Thyroid gland (tissue), 4 donors: ENCODE data around the gene WASL. TPM values are rescaled to one million over a fixed set of nuclear protein-coding genes. Genes with fewer than 3 reads are reported as not detected.

Experiments
- DNase-seq, 2 donors: peaks; one replicate each; pipeline ENCODE4 v3.0.0-alpha.2; 2019
- H3K27ac ChIP-seq, 3 donors: fragments of 200-600 bp; sonication (generic); 1 replicate in 2 of 3; 2 replicates in 1 of 3; pipeline ENCODE4 v1.5.1; 2016 to 2019; ENCODE audit warnings: mild to moderate bottlenecking in 1 of 3, moderate library complexity in 1 of 3
- H3K27me3 ChIP-seq: fragments of 200-600 bp; sonication (generic); one replicate; pipeline ENCODE4 v1.5.1; 2019
- H3K36me3 ChIP-seq, 2 donors: fragments of 200-600 bp; sonication (generic); one replicate each; pipeline ENCODE4 v1.5.1; 2016 to 2019
- H3K4me1 ChIP-seq, 2 donors: fragments of 200-600 bp; sonication (generic); one replicate each; pipeline ENCODE4 v1.5.1; 2017 to 2019
- H3K4me3 ChIP-seq, 3 donors: fragments of 200-600 bp; sonication (generic); replicated peaks in 1 of 3; 1 replicate in 2 of 3; 2 replicates in 1 of 3; pipeline ENCODE4 v1.5.1; 2016; ENCODE audit warnings: mild to moderate bottlenecking in 1 of 3
- H3K9me3 ChIP-seq: fragments of 200-600 bp; sonication (generic); one replicate; pipeline ENCODE4 v1.5.1; 2017
- CTCF ChIP-seq, 6 experiments: fragments of 200-600 bp in 3 of 6; fragments of 450-650 bp in 3 of 6; sonication (generic) in 3 of 6; IDR thresholded peaks; one replicate each; pipeline ENCODE4 v1.5.1; 2016 to 2019; ENCODE audit warnings: antibody characterized with exemption in 6 of 6, mild to moderate bottlenecking in 2 of 6, inconsistent platforms in 1 of 6, moderate library complexity in 1 of 6
- POLR2A ChIP-seq, 2 donors: fragments of 450-650 bp; IDR thresholded peaks; one replicate each; pipeline ENCODE4 v1.6.1; 2017; ENCODE audit warnings: antibody characterized with exemption in 2 of 2, mild to moderate bottlenecking in 2 of 2, moderate library complexity in 1 of 2
- WGBS, 2 donors: methylation state at CpG; one replicate each; pipeline ENCODE4 v1.1.5; 2017; 5-methylcytosine and 5-hydroxymethylcytosine counted together
- intact Hi-C: fragments of 100-400 bp; cut with DNase I; formaldehyde crosslinking; loops from one replicate; pipeline ENCODE4 v1.15.1; 2023
- total RNA-seq, 4 donors: library from RNA; depleted of rRNA; stranded (reverse); fragments of >200 nt; gene quantifications; one replicate each; pipeline ENCODE4 v1.2.3, GENCODE V29; 2016

Gene WASL
- total RNA-seq, 4 donors from 2014 or later = 48.1 to 61.6 (median 55.4) TPM

DNA sequence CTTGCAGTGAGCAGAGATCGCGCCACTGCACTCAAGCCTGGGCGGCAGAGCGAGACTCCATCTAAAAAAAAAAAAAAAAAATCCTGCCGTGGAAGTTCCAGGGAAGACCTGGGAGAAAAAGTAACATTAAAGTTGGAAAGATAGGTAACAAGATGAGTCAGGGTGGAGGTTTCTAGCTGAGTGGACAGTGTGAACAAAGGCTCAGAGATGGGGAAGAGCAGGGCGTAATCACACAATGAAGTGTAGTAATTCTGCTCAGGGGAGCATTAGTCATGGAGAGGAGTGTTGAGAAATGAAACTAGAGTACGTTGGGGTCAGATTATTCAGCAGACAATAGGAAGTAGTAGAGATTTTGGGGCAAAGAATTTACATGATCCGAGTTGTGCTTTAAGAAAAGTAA, 21.6 kb upstream of the WASL start:
- Histone ChIP-seq H3K27ac (no peak overlapping the region), H3K4me1 (peaks cover 0 to 7% of the 10 kb centered on the region in 2 donors), H3K27me3 (no peaks in the 10 kb centered on the region), H3K9me3 (no peaks in the 10 kb centered on the region), H3K36me3 (no peaks in the 10 kb centered on the region), H3K4me3 (no peak overlapping the region)
- TF ChIP-seq POLR2A (IDR thresholded peaks at IDR 0.05) = no peak
- TF ChIP-seq CTCF (IDR thresholded peaks at IDR 0.05) = no peak
- intact Hi-C loops = no loop called here
- no peak for DNase-seq
- 83 to 89% methylated on average over 8 of the region's 8 CpGs for WGBS, 2 donors

DNA sequence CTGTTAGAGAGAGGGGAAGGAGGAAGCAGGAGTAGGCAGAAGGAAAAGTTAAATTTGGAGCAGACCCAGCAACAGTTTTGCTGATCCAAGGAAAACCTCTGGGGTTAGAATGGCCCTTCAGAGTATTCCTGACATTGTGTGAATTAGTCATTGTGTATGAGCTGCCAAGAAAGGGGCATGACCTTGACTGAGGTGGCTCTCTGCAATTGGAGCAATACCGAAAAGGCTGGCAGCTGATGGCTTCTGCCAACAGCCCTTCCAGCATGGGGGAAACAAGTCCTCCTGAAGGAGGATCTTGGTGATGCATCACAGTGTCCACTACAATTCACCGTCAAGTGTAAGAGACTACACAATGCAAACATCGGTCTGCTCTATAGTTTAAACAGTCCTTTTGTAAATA, 20.6 kb upstream of the WASL start:
- Histone ChIP-seq H3K4me3 (no peak overlapping the region), H3K27me3 (no peaks in the 10 kb centered on the region), H3K9me3 (no peaks in the 10 kb centered on the region), H3K27ac (peak overlapping the region in 1 of 3 donors; percentile 6), H3K36me3 (no peaks in the 10 kb centered on the region), H3K4me1 (peaks cover 0 to 7% of the 10 kb centered on the region in 2 donors)
- peak; percentile 33 to 54 for DNase-seq
- no peak for TF ChIP-seq POLR2A (IDR thresholded peaks at IDR 0.05)
- no peak for TF ChIP-seq CTCF (IDR thresholded peaks at IDR 0.05)
- 48 to 56% methylated on average over 3 of the region's 3 CpGs for WGBS, 2 donors
- intact Hi-C loops = no loop called here

GRCh38 chr7:123768493-123768892, 19.7 kb upstream of the WASL start:
- no peak for DNase-seq
- intact Hi-C loops = no loop called here
- 97 to 100% methylated on average over 3 of the region's 3 CpGs for WGBS, 2 donors
- Histone ChIP-seq H3K9me3 (no peaks in the 10 kb centered on the region), H3K27ac (no peak overlapping the region), H3K4me3 (no peak overlapping the region), H3K36me3 (no peaks in the 10 kb centered on the region), H3K4me1 (peaks cover 0 to 7% of the 10 kb centered on the region in 2 donors), H3K27me3 (no peaks in the 10 kb centered on the region)
- TF ChIP-seq POLR2A (IDR thresholded peaks at IDR 0.05) (no peak), CTCF (IDR thresholded peaks at IDR 0.05) (no peak)

GRCh38 chr7:123763191-123763661, 14.4 kb upstream of the WASL start:
- Histone ChIP-seq H3K9me3 (no peaks in the 10 kb centered on the region), H3K4me3 (no peak overlapping the region), H3K4me1 (no peaks in the 10 kb centered on the region), H3K27me3 (no peaks in the 10 kb centered on the region), H3K27ac (no peak overlapping the region), H3K36me3 (no peaks in the 10 kb centered on the region)
- intact Hi-C loops = no loop called here
- TF ChIP-seq CTCF (IDR thresholded peaks at IDR 0.05) (no peak), POLR2A (IDR thresholded peaks at IDR 0.05) (no peak)
- 91 to 96% methylated on average over 38 to 40 of the region's 43 CpGs for WGBS, 2 donors
- no peak for DNase-seq

DNA sequence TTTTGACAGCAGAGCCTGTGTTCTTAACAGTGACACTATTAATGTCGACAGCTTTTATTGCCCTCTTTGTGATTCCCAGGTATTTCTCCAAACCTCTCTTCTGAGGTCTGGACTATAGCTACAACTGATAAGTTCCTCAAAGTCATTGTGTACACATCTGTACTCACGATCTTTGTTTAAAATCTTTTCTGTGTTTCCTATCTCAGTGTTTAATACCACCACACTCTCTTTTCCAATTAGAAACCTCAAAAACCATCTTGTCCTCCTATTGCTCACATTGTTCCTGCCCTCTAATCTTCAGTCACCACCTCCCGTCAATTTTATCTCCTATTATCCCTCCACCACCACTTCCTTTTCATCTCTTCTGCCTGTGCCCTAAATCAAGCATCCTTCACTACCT, 12.9 kb upstream of the WASL start:
- intact Hi-C loops = no loop called here
- Histone ChIP-seq H3K4me1 (no peaks in the 10 kb centered on the region), H3K9me3 (no peaks in the 10 kb centered on the region), H3K4me3 (no peak overlapping the region), H3K36me3 (no peaks in the 10 kb centered on the region), H3K27me3 (no peaks in the 10 kb centered on the region), H3K27ac (no peak overlapping the region)
- WGBS, 2 donors = 65 to 73% methylated on average over 3 of the region's 3 CpGs
- no peak for DNase-seq
- TF ChIP-seq POLR2A (IDR thresholded peaks at IDR 0.05) (no peak), CTCF (IDR thresholded peaks at IDR 0.05) (no peak)
